ENCODE results near the gene KCNA4. TPM values are rescaled to one million over a fixed set of nuclear protein-coding genes. Genes with fewer than 3 reads are reported as not detected.

The KCNA4 gene
- total RNA-seq, 1 donor from 2014 or later: 1.3 TPM

- Mint-ChIP-seq H3K4me1 (no peaks in the 10 kb centered on the region), H3K9me3 (no peaks in the 10 kb centered on the region), H3K27ac (no peak overlapping the region), H3K27me3 (ENCODE audit: insufficient read depth, low read depth) (no peaks in the 10 kb centered on the region), H3K36me3 (no peaks in the 10 kb centered on the region), H3K4me3 (no peak overlapping the region)
- no peaks in the 10 kb centered on the region for H3K4me1 ChIP-seq
- no peak overlapping the region for H2AFZ ChIP-seq (replicated peaks)
- no peak overlapping the region for H3K4me3 ChIP-seq
- H3K9ac ChIP-seq: no peak overlapping the region
- H3F3A ChIP-seq (ENCODE audit: low read depth): no peaks in the 10 kb centered on the region
- no peaks in the 10 kb centered on the region for H4K20me1 ChIP-seq (ENCODE audit: low read depth)
- no peak overlapping the region for H3K27ac ChIP-seq
- no peaks in the 10 kb centered on the region for H3K27me3 ChIP-seq
- no peak for DNase-seq (ENCODE audit: low spot score)
- H3K79me2 ChIP-seq (ENCODE audit: low read depth): no peaks in the 10 kb centered on the region
- no peak overlapping the region for H3K4me2 ChIP-seq
- H3K36me3 ChIP-seq: no peaks in the 10 kb centered on the region
- TF ChIP-seq CTCF (IDR thresholded peaks at IDR 0.05): no peak
- TF ChIP-seq EZH2 (IDR thresholded peaks at IDR 0.05): no peak
- no peak for TF ChIP-seq EZH2phosphoT487 (IDR thresholded peaks at IDR 0.05)
- H3K9me3 ChIP-seq (ENCODE audit: low read depth): no peaks in the 10 kb centered on the region
Observed at GRCh38 chr11:29963796-29964195, 53.0 kb downstream of the KCNA4 start.

- Histone ChIP-seq H3K4me2 (no peak overlapping the region), H3K9me3 (ENCODE audit: low read depth) (no peaks in the 10 kb centered on the region), H3K4me1 (no peaks in the 10 kb centered on the region), H3F3A (ENCODE audit: low read depth) (no peaks in the 10 kb centered on the region), H2AFZ (replicated peaks) (no peak overlapping the region), H3K27ac (no peak overlapping the region), H3K4me3 (no peak overlapping the region), H3K36me3 (no peaks in the 10 kb centered on the region), H4K20me1 (ENCODE audit: low read depth) (no peaks in the 10 kb centered on the region), H3K27me3 (no peaks in the 10 kb centered on the region), H3K79me2 (ENCODE audit: low read depth) (no peaks in the 10 kb centered on the region), H3K9ac (no peak overlapping the region)
- Mint-ChIP-seq H3K9me3 (no peaks in the 10 kb centered on the region), H3K27me3 (ENCODE audit: insufficient read depth, low read depth) (no peaks in the 10 kb centered on the region), H3K4me3 (no peak overlapping the region), H3K4me1 (no peaks in the 10 kb centered on the region), H3K36me3 (no peaks in the 10 kb centered on the region), H3K27ac (no peak overlapping the region)
- no peak for DNase-seq (ENCODE audit: low spot score)
- TF ChIP-seq EZH2phosphoT487 (IDR thresholded peaks at IDR 0.05): no peak
- no peak for TF ChIP-seq EZH2 (IDR thresholded peaks at IDR 0.05)
- no peak for TF ChIP-seq CTCF (IDR thresholded peaks at IDR 0.05)
Observed at GRCh38 chr11:29963036-29963435, 53.8 kb downstream of the KCNA4 start.

- no peaks in the 10 kb centered on the region for H3K27me3 ChIP-seq
- H4K20me1 ChIP-seq (ENCODE audit: low read depth): no peaks in the 10 kb centered on the region
- Mint-ChIP-seq H3K4me3 (no peak overlapping the region), H3K27me3 (ENCODE audit: insufficient read depth, low read depth) (no peaks in the 10 kb centered on the region), H3K4me1 (peaks cover under 1% of the 10 kb centered on the region), H3K9me3 (no peaks in the 10 kb centered on the region), H3K36me3 (no peaks in the 10 kb centered on the region), H3K27ac (no peak overlapping the region)
- no peaks in the 10 kb centered on the region for H3F3A ChIP-seq (ENCODE audit: low read depth)
- peaks cover 5% of the 10 kb centered on the region for H3K4me1 ChIP-seq
- H3K79me2 ChIP-seq (ENCODE audit: low read depth): no peaks in the 10 kb centered on the region
- H3K36me3 ChIP-seq: no peaks in the 10 kb centered on the region
- peak; percentile 58 for DNase-seq (ENCODE audit: low spot score)
- H3K4me3 ChIP-seq: no peak overlapping the region
- H2AFZ ChIP-seq (replicated peaks): no peak overlapping the region
- H3K4me2 ChIP-seq: no peak overlapping the region
- no peak overlapping the region for H3K9ac ChIP-seq
- no peak overlapping the region for H3K27ac ChIP-seq
- TF ChIP-seq EZH2phosphoT487 (IDR thresholded peaks at IDR 0.05) (no peak), CTCF (IDR thresholded peaks at IDR 0.05) (peak; percentile 61)
- no peaks in the 10 kb centered on the region for H3K9me3 ChIP-seq (ENCODE audit: low read depth)
Observed at GRCh38 chr11:29962243-29962642, 54.6 kb downstream of the KCNA4 start.

Other genes starting within 250 kb of the KCNA4 start
- not detected in 2 replicates for gene FSHB, start 214.0 kb upstream of the KCNA4 start, total RNA-seq (ENCODE audit: low replicate concordance)